NCI-H146 treated with DMSO at 0.1 percent for 48 hours (cell line): ENCODE measurements around the gene TMEM263.

Experiments used
- DNase-seq: peaks from one replicate; lab custom pipeline; 2025; ENCODE audit not compliant: unreplicated experiment; lab: John Stamatoyannopoulos, UW

Gene TMEM263

GRCh38 chr12:106947461-106947860 is 8.2 kb upstream of the TMEM263 start:
- no peak for DNase-seq

- DNase-seq: no peak
These were observed 5.1 kb upstream of the TMEM263 start for GRCh38 chr12:106950591-106950990.

GRCh38 chr12:106953352-106954250 is 2.1 kb upstream of the TMEM263 start:
- DNase-seq: no peak

- no peak for DNase-seq
These were observed 988 bp upstream of the TMEM263 start for GRCh38 chr12:106954462-106955376.

GRCh38 chr12:106956048-106956578 is 406 bp downstream of the TMEM263 start:
- no peak for DNase-seq

- peak; percentile 2 for DNase-seq
These were observed 1.9 kb downstream of the TMEM263 start for GRCh38 chr12:106957583-106957982.

- no peak for DNase-seq
These were observed 4.7 kb downstream of the TMEM263 start for GRCh38 chr12:106960443-106960842.

- no peak for DNase-seq
These were observed 6.6 kb downstream of the TMEM263 start for GRCh38 chr12:106962286-106962685.

GRCh38 chr12:106964526-106964925 is 8.8 kb downstream of the TMEM263 start:
- no peak for DNase-seq

GRCh38 chr12:106971065-106971464 is 15.4 kb downstream of the TMEM263 start:
- DNase-seq: no peak

- DNase-seq: no peak
These were observed 17.8 kb downstream of the TMEM263 start for GRCh38 chr12:106973545-106973944.

- DNase-seq: peak; percentile 25
These were observed 18.8 kb downstream of the TMEM263 start for GRCh38 chr12:106974511-106974910.

- no peak for DNase-seq
These were observed 19.4 kb downstream of the TMEM263 start for GRCh38 chr12:106975098-106975497.

GRCh38 chr12:106975993-106976658 is 20.4 kb downstream of the TMEM263 start:
- no peak for DNase-seq

GRCh38 chr12:106976668-106977067 is 21.0 kb downstream of the TMEM263 start:
- no peak for DNase-seq

- DNase-seq: no peak
These were observed 22.5 kb downstream of the TMEM263 start for GRCh38 chr12:106978035-106978800.

GRCh38 chr12:106980944-106981343 is 25.2 kb downstream of the TMEM263 start:
- DNase-seq: no peak

GRCh38 chr12:106981788-106982187 is 26.1 kb downstream of the TMEM263 start:
- no peak for DNase-seq

GRCh38 chr12:106982229-106982628 is 26.5 kb downstream of the TMEM263 start:
- no peak for DNase-seq

- DNase-seq: no peak
These were observed 29.0 kb downstream of the TMEM263 start for GRCh38 chr12:106984588-106985137.
